Activated CD8-positive, alpha-beta memory T cell treated with anti-CD3 and anti-CD28 coated beads for 24 hours (primary cell): ENCODE results near the gene INPP4A.

ENCODE experiments used
- DNase-seq: peaks from one replicate; pipeline ENCODE4 v3.0.0-alpha.2; 2020

The INPP4A gene

DNA sequence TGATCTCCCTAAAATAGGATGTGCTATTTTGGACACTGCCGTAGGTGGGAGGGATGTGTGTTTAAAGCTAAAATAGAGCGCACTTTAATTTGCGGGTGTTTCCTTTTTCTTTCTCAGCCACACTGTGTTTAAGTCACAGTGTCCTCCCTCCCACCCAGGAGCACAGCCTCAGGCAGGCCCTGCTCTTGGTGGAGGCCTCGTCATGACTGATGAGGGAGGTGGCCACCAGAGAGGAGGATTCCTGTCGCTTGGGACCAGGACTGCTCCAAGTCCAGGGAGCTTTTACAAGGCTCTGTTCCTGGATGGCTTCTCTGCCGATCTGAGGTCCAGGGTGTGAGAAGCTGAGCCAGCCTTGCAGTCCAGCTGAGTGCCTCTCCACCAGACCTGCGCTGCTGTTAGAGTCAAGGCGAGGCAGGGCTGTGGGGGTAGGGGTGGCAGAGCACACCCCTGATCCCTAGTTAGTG lies 33.5 kb downstream of the INPP4A start:
- DNase-seq, result no peak

GRCh38 chr2:98478907-98479306 lies 34.2 kb downstream of the INPP4A start:
- DNase-seq, result no peak

DNA sequence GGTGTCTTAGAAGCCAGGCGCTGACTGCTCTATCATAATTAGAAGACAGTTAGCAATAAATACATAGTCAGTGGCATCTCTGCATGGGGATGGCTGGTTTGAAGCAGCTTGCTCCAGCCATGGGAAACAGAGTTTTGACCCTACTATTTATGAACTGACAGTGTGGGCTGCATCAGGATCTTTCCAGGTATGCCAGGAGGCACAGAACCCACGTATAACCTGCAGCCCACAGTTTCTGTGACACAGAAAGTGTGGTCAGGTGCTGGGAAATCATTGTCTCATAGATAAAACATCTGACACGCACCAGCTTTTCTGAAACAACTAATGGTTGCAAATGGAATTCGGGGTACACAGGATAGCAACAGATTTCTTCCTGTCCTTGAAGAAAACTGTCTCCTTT lies 34.7 kb downstream of the INPP4A start:
- DNase-seq, result no peak

DNA sequence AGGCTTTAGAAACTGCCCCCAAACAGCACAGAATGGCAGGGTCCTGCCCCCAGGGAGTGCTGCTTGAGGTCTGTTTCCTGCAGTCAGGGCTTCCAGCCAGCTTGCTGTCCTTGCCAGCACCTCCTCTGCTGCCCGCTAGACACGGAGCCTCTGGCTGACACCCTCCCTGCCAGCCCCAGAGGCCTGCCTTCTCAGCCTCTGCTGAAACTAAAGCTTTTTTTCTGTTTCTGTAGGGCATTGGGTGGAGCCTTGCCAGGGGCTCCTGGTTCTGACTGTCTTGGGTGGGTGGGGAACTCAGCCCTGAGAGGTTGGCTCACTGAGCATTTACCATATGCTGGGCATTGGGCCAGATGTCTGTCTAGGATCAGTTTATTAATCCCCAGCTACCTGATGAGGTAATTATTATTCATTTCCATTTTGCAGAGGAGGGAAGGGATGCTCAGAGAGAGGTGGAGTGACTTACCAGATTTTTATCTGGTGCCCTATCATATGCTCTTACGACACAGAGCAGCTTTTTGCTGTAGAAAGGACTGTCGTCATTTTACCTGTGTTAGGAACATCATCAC lies 35.4 kb downstream of the INPP4A start:
- no peak for DNase-seq

DNA sequence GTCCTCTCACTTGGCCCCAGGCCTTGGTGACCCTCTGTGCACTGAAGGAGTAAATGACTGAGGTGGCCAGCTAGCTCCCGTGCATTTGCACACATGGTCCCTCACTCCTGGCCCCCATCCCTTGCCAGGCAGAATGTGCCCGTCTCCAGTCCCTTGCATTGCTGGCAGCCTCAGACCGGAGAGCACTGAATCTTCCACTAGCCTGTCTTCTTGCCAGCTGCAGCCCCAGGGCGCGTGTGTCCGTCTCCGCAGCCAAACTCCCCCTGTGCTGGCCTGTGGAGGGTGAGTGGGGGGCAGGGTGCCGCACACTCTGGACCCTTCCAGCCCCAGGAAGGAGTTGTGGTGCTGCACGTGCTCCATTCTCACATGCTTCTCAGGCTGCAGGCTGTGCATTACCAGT lies 35.9 kb downstream of the INPP4A start:
- no peak for DNase-seq

DNA sequence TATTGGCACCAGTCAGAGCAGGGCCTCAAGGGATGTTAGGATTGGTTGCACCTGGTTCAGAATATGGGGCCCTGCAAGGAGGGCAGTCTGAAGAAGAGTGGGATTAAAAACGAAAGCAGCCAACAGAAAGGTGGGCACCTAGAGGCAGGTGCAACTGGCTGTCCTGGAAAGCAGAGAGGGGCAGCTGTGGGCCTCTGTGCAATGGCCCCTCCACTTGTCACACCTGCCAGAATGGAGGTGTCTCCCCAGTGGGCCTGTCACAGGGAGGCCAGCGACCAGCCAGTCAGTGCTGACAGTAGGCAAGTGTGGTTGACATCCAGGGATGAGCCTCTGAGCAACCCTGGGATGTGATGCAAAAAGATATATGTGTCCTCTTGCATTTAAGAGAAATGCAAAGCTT lies 37.7 kb downstream of the INPP4A start:
- DNase-seq, result no peak

DNA sequence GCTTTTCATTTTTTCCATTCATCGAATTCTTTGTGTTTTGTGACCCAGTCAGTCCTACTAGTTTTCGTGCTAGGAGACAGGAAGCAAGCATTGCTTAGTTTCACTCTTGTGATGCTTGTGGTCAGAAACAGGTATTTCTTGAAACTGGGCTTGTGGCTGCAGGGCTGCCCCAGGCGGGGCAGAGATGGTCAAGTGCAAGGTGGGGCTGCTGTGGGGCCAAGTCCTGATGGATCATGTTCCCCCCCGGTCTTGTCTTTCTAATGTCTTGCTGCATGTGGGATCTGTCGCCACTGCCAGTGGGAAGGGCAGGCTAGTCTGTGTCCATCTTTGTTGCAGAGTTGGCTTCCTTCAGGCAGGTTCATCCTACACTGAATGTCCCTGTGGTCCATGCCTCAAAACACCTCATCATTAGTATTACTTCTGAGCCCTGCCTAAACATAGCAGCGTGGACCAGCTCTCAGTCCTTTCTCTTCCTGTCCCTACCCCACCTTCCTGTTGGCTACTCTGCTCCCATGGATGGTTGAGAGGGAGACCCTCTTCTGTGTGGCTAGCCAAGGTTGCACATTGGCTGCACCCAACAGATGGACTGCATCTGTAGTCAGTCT lies 38.7 kb downstream of the INPP4A start:
- peak; percentile 78 for DNase-seq

GRCh38 chr2:98484121-98484557 lies 39.5 kb downstream of the INPP4A start:
- no peak for DNase-seq

DNA sequence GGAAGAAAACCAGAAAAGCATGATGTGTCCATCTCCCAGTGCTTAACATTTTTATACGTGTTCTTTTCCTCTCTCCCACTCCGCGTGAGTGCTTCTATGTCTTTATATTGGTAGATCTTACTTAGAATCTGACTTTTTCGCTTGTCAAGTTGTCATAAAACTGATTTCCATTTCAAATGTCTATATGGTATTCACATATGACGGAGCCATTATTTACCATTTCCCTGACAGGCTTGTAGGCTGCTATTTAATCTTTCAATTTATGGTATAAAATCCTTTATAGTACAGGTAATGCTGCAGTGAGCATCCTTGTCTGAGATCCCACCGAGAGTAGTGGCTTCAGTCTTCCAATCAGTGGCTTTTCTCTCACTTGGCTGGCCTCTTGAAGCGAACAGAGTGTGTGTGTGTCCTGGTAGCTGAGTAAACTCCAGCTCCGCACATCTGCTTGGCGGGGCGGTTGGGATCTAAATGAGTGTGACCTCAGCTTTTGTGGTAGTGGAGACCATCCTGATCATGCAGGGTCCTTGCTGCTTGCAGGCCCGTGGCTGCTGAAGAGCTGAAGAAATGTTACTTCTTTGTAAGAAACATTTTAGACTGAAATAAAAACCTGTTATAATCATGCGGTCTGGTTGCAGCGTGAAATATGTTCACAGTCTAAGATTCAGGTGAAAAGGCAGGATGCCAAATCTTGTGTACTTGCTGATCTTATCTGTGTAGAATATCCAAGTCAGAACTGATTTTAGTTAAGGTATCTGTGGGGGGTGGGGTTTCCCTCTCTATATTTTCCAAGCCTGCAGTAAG lies 40.2 kb downstream of the INPP4A start:
- no peak for DNase-seq

DNA sequence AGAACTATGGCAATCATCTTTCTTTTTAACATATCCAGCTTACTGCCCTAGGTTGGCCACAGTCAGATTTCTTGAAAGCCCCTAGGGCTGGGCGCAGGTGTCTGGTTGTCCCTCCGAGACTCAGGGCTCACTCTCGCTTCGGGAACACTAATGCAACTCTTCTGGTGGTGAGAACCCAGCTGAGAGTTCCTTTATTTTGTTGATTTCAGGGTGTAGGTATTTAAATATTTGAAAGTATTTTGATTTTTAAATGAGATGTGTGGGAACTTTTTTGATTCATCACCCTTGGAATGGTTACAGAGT lies 40.7 kb downstream of the INPP4A start:
- no peak for DNase-seq

DNA sequence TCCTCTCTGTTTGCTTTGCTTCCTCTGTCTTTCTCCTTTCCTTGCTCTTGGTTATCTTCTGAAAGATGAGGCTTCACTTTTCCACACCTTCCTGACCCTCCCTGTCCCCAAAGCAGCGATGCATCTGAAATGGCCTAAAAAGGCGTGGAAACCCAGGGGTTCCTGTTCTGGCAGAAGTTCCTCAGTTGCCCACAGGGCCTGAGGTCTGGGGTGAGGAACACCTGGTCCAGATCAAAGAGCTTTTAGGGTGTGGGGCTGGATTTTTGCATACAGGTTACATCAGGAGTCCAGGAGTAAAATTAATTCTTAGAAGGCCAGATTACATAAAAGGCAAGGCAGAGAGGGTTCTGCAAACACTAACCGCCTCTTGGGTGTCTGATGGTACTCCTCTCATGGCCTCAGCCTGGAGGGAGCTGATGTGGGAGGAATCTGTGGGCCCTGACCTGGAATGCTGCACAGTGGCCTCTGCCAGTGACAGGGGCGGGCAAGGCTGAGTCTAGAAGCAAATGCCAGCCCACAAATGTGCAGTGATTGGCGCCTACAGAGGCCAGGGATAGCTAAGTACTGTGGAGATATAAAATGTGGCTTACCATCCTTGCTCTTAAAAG lies 41.8 kb downstream of the INPP4A start:
- DNase-seq, result no peak

DNA sequence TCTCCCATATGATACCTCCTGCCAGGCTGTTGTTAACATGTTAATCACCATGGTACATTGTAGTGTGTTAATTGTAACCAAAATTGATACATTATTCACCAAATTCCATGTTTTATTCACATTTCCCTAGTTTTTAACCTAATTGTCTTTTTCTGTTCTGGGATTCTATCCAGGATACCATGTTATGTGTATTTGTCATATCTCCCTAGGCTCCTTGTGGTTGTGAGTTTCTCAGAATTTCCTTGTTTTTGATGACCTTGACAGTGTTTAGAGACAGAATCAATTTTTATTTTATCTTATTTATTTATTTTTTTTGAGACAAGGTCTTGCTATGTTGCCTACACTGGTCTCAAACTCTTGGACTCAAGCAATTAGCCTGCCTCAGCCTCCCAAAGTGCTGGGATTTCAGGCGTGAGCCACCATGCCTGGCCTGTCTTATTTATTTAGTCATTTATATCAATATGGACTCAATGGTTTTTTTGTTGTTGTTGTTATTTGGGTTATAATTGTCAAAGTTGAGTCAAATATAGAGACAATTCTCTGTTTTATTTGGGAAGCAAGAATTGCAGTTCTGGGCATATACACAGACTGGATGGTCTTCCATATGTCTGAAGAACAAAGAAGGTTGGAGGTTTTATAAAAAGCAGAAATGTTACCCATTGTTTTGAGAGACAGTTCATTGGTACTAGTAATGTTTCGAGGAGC lies 42.6 kb downstream of the INPP4A start:
- DNase-seq, result no peak

GRCh38 chr2:98487806-98488189 lies 43.1 kb downstream of the INPP4A start:
- no peak for DNase-seq

GRCh38 chr2:98488252-98488651 lies 43.6 kb downstream of the INPP4A start:
- DNase-seq, result no peak

GRCh38 chr2:98489486-98489885 lies 44.8 kb downstream of the INPP4A start:
- no peak for DNase-seq

- no peak for DNase-seq
Observed at GRCh38 chr2:98489971-98490962, 45.6 kb downstream of the INPP4A start.

- DNase-seq, result no peak
Observed at GRCh38 chr2:98492441-98492840, 47.8 kb downstream of the INPP4A start.

GRCh38 chr2:98494699-98495098 lies 50.0 kb downstream of the INPP4A start:
- no peak for DNase-seq

GRCh38 chr2:98496750-98497493 lies 52.3 kb downstream of the INPP4A start:
- DNase-seq, result no peak

DNA sequence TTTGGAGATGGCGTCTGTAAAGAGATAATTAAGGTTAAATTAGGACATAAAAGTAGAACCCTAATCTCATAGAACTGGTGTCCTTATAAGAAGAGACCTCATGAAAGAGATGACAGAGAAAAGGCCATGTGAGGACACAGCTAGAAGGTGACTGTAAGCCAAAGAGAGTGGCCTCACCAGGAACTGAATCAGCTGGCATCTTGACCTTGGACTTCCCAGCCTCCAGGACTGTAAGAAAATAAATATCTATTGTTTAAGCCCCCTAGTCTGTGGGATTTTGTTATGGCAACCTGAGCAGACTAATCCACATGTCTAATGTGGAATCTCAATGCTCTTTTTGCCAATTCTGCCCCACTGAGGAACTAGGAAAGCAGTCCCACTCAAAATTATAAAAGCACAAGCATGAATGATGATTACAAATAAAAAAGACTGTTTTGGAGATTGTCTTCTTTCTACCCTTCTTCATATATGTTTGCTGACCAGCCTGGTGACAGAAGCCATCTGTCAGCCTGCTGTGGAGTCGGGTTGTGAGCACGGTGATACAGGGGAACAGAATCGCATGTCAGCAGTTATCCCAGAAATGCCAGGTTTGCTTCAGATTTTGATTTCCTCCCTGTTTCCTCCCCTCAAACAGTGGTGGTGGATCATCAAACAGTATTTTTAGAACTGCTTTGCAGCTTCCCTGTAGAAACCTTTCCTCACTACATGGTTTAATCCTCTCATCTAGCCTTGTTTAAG lies 54.2 kb downstream of the INPP4A start:
- no peak for DNase-seq

DNA sequence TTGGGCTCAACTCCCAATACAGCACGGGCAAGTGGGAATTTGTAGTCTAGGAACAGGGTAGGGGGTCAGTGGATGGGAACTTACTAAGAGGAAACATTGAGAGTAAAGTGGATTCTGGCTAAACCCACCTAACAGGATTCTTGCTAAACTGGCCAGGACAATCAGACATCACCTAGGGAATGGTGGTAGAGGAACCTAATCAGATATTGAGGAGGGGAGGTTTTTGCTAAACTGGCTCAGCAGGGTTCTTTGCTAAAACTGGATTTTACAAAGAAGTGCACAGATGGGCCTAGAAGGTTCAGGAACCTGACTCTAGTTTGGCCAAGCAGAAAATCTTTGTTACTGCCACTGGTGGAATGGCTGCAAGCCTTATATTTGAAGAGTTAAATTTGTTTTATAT lies 55.9 kb downstream of the INPP4A start:
- peak; percentile 19 for DNase-seq
